ENCODE measurements around the gene ELN.

ELN gene

DNA sequence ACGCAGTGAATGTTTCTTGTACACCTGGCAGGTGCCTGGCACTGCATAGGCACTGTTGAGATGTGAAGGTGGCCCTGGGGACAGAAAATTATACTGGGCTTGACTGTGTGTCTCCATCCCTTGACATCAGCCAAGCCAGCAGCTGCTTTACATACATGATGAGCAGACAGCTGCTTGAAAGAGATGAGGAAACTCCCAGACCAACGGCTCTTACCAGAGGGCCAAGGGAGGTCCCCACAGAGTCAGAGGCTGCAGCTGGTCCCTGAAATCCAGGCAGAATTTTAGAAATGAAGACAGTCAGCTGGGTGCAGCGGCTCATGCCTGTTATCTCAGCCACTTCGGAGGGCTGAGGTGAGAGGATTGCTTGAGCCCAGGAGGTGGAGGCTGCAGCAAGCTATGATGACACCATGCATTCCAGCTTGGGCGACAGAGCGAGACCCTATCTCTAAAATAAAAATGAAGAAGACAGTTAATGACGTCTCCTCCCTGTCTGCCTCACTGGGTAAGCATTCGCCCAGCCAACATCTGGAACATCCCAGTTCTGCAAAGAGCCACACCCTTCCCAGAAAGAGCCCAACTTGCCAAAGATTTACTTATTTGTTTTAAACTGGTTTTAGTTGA lies 73.2 kb downstream of the ELN start:
- no peak overlapping the region for H4K5ac ChIP-seq (ENCODE audit: low read length)
- no CpG with 5 or more reads among the region's 8 CpGs for WGBS (ENCODE audit: extremely low coverage, insufficient coverage, low lambda C conversion rate)

DNA sequence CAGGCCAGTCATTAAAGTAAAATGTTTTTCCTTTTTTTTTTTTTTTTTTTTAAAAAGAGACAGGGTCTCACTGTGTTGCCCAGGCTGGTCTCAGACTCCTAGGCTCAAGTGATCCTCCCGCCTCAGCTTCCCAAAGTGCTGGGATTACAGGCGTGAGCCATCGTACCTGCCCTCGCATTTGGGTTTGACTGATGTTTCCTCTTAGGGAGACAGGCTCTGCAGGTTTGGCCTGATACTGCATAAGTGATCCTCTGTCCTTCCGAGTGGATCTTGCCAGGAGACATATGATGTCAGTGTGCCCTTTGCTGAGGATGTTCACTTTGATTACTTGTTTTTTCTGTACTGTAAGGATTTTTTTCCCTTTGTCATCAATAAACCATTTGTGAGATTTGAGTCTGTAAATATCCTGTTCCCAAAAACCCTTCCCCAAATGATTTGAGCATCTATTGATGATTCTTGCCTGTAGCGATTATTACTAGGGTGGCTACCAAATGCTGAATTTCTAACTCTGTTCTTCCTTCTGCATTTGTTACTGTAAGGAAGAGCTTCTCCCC lies 75.3 kb downstream of the ELN start:
- no peak overlapping the region for H2BK120ac ChIP-seq (ENCODE audit: low read depth, low read length)
- H3K27me3 ChIP-seq (ENCODE audit: insufficient read depth, low read length, poor library complexity), result no peaks in the 10 kb centered on the region
- no peak overlapping the region for H4K5ac ChIP-seq (ENCODE audit: low read length)
- H3K36me3 ChIP-seq (ENCODE audit: control insufficient read depth, insufficient read depth, low read length), result peaks cover 5% of the 10 kb centered on the region
- H3K27ac ChIP-seq (ENCODE audit: low read depth, low read length), result no peak overlapping the region
- WGBS (ENCODE audit: extremely low coverage, insufficient coverage, low lambda C conversion rate), result no CpG with 5 or more reads among the region's 6 CpGs
- DNase-seq, result no peak
- H3K23ac ChIP-seq (ENCODE audit: low read length), result no peak overlapping the region
- H3K4ac ChIP-seq (ENCODE audit: low read depth, low read length), result no peak overlapping the region
- H3K4me2 ChIP-seq (ENCODE audit: low read length), result no peak overlapping the region
- no peak overlapping the region for H2BK15ac ChIP-seq (replicated peaks; ENCODE audit: low read depth)
- no peak overlapping the region for H3K56ac ChIP-seq (ENCODE audit: low read length)
- no peaks in the 10 kb centered on the region for H3K79me1 ChIP-seq (ENCODE audit: low read length)
- no peaks in the 10 kb centered on the region for H3K79me2 ChIP-seq (ENCODE audit: control insufficient read depth, insufficient read depth, low read length)
- H3K18ac ChIP-seq (ENCODE audit: low read length), result no peak overlapping the region
- H3K9ac ChIP-seq (ENCODE audit: low read length), result no peak overlapping the region
- no peaks in the 10 kb centered on the region for H3K4me1 ChIP-seq (ENCODE audit: control insufficient read depth, low read depth, low read length)
- H2BK5ac ChIP-seq (ENCODE audit: low read length), result no peak overlapping the region
- H4K8ac ChIP-seq (ENCODE audit: low read depth, low read length), result no peak overlapping the region
- H2AK5ac ChIP-seq (ENCODE audit: low read length), result no peak overlapping the region
- H3K4me3 ChIP-seq (ENCODE audit: low read length), result no peak overlapping the region

More for the DNA sequence above, 73.2 kb downstream of the ELN start:
- Histone ChIP-seq H3K79me2 (ENCODE audit: control insufficient read depth, insufficient read depth, low read length) (no peaks in the 10 kb centered on the region), H2AK5ac (ENCODE audit: low read length) (no peak overlapping the region), H2BK120ac (ENCODE audit: low read depth, low read length) (no peak overlapping the region), H3K4ac (ENCODE audit: low read depth, low read length) (no peak overlapping the region), H4K8ac (ENCODE audit: low read depth, low read length) (no peak overlapping the region), H3K27ac (ENCODE audit: low read depth, low read length) (no peak overlapping the region), H3K9ac (ENCODE audit: low read length) (no peak overlapping the region), H3K36me3 (ENCODE audit: control insufficient read depth, insufficient read depth, low read length) (peaks cover 5% of the 10 kb centered on the region), H3K18ac (ENCODE audit: low read length) (no peak overlapping the region), H3K56ac (ENCODE audit: low read length) (no peak overlapping the region), H2BK15ac (replicated peaks; ENCODE audit: low read depth) (no peak overlapping the region), H3K4me2 (ENCODE audit: low read length) (no peak overlapping the region), H2BK5ac (ENCODE audit: low read length) (no peak overlapping the region), H3K23ac (ENCODE audit: low read length) (no peak overlapping the region), H3K79me1 (ENCODE audit: low read length) (no peaks in the 10 kb centered on the region), H3K27me3 (ENCODE audit: insufficient read depth, low read length, poor library complexity) (no peaks in the 10 kb centered on the region), H3K4me3 (ENCODE audit: low read length) (no peak overlapping the region), H3K4me1 (ENCODE audit: control insufficient read depth, low read depth, low read length) (no peaks in the 10 kb centered on the region)
- no peak for DNase-seq

DNA sequence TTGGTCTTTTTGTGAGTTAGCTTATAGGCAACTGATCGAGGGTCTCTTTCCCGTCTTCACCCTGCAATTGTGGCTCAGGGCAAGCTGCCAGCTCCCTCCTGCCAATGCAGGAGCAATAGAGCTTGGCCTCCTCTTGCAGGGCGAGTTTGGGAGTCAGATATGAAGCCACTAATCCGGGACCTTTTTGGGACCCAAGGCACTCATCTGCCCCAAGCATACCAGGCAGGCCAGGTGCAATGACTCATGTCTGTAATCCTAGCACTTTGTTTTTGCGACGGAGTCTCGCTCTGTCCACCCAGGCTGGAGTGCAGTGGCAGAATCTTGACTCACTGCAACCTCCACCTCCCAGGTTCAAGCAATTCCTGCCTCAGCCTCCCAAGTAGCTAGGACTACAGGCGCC lies 76.7 kb downstream of the ELN start:
- no peaks in the 10 kb centered on the region for H3K27me3 ChIP-seq (ENCODE audit: insufficient read depth, low read length, poor library complexity)
- H3K4me1 ChIP-seq (ENCODE audit: control insufficient read depth, low read depth, low read length), result no peaks in the 10 kb centered on the region
- no peaks in the 10 kb centered on the region for H3K79me1 ChIP-seq (ENCODE audit: low read length)
- WGBS (ENCODE audit: extremely low coverage, insufficient coverage, low lambda C conversion rate), result no CpG with 5 or more reads among the region's 8 CpGs
- H3K4me3 ChIP-seq (ENCODE audit: low read length), result no peak overlapping the region
- H4K5ac ChIP-seq (ENCODE audit: low read length), result no peak overlapping the region
- H2BK120ac ChIP-seq (ENCODE audit: low read depth, low read length), result no peak overlapping the region
- no peak overlapping the region for H2AK5ac ChIP-seq (ENCODE audit: low read length)
- no peak overlapping the region for H3K9ac ChIP-seq (ENCODE audit: low read length)
- no peak overlapping the region for H3K4me2 ChIP-seq (ENCODE audit: low read length)
- no peak overlapping the region for H3K23ac ChIP-seq (ENCODE audit: low read length)
- no peak overlapping the region for H3K4ac ChIP-seq (ENCODE audit: low read depth, low read length)
- H4K8ac ChIP-seq (ENCODE audit: low read depth, low read length), result no peak overlapping the region
- H3K27ac ChIP-seq (ENCODE audit: low read depth, low read length), result no peak overlapping the region
- H3K36me3 ChIP-seq (ENCODE audit: control insufficient read depth, insufficient read depth, low read length), result peaks cover 7% of the 10 kb centered on the region
- H3K18ac ChIP-seq (ENCODE audit: low read length), result no peak overlapping the region
- no peak overlapping the region for H2BK5ac ChIP-seq (ENCODE audit: low read length)
- H3K79me2 ChIP-seq (ENCODE audit: control insufficient read depth, insufficient read depth, low read length), result no peaks in the 10 kb centered on the region
- no peak overlapping the region for H2BK15ac ChIP-seq (replicated peaks; ENCODE audit: low read depth)
- no peak overlapping the region for H3K56ac ChIP-seq (ENCODE audit: low read length)
- DNase-seq, result no peak

DNA sequence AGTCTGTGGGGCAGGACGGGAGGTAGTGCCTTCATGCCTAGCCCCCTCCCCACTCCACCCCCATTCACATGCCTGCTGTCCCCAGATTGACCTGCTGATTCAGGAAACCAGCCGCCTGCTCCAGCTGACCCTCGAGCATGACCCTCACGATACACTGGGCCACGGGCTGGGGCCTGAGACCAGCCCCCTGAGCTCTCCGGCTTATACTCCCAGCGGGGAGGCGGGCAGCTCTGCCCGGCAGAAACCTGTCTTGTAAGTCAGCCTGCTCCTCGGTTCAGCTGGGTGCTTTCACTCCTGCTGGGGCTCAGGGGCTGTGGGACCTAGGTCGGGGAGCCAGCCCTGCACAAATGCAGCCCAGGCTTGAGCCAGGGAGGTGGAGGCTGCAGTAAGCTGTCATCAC lies 78.0 kb downstream of the ELN start:
- H3K4me2 ChIP-seq (ENCODE audit: low read length), result no peak overlapping the region
- no peak for DNase-seq
- H3K4me1 ChIP-seq (ENCODE audit: control insufficient read depth, low read depth, low read length), result no peaks in the 10 kb centered on the region
- H3K56ac ChIP-seq (ENCODE audit: low read length), result no peak overlapping the region
- H2BK15ac ChIP-seq (replicated peaks; ENCODE audit: low read depth), result no peak overlapping the region
- H3K79me2 ChIP-seq (ENCODE audit: control insufficient read depth, insufficient read depth, low read length), result no peaks in the 10 kb centered on the region
- no peak overlapping the region for H3K9ac ChIP-seq (ENCODE audit: low read length)
- H3K18ac ChIP-seq (ENCODE audit: low read length), result no peak overlapping the region
- H3K36me3 ChIP-seq (ENCODE audit: control insufficient read depth, insufficient read depth, low read length), result peaks cover 9% of the 10 kb centered on the region
- H3K4me3 ChIP-seq (ENCODE audit: low read length), result no peak overlapping the region
- H3K23ac ChIP-seq (ENCODE audit: low read length), result no peak overlapping the region
- H3K79me1 ChIP-seq (ENCODE audit: low read length), result no peaks in the 10 kb centered on the region
- no peak overlapping the region for H4K8ac ChIP-seq (ENCODE audit: low read depth, low read length)
- WGBS (ENCODE audit: extremely low coverage, insufficient coverage, low lambda C conversion rate), result no CpG with 5 or more reads among the region's 11 CpGs
- H2BK120ac ChIP-seq (ENCODE audit: low read depth, low read length), result no peak overlapping the region
- H2AK5ac ChIP-seq (ENCODE audit: low read length), result no peak overlapping the region
- no peaks in the 10 kb centered on the region for H3K27me3 ChIP-seq (ENCODE audit: insufficient read depth, low read length, poor library complexity)
- H4K5ac ChIP-seq (ENCODE audit: low read length), result no peak overlapping the region
- H2BK5ac ChIP-seq (ENCODE audit: low read length), result no peak overlapping the region
- no peak overlapping the region for H3K4ac ChIP-seq (ENCODE audit: low read depth, low read length)
- no peak overlapping the region for H3K27ac ChIP-seq (ENCODE audit: low read depth, low read length)

DNA sequence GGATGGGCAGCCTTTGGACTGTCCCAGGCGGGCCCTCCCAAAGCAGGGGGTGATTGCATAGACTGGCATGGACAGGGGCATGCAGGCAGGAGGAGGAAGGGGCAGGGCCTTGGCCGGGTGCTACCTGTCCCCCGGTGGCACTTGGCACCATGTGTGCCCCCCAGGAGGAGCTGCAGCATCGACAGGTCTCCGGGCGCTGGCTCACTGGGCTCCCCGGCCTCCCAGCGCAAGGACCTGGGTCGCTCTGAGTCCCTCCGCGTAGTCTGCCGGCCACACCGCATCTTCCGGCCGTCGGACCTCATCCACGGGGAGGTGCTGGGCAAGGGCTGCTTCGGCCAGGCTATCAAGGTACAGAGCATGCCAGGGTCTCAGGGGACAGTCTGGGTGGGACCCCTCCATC lies 78.9 kb downstream of the ELN start:
- Histone ChIP-seq H3K4ac (ENCODE audit: low read depth, low read length) (no peak overlapping the region), H3K27me3 (ENCODE audit: insufficient read depth, low read length, poor library complexity) (no peaks in the 10 kb centered on the region), H2BK15ac (replicated peaks; ENCODE audit: low read depth) (no peak overlapping the region), H3K4me3 (ENCODE audit: low read length) (no peak overlapping the region), H3K9ac (ENCODE audit: low read length) (no peak overlapping the region), H3K4me1 (ENCODE audit: control insufficient read depth, low read depth, low read length) (no peaks in the 10 kb centered on the region), H2BK5ac (ENCODE audit: low read length) (no peak overlapping the region), H4K5ac (ENCODE audit: low read length) (no peak overlapping the region), H3K4me2 (ENCODE audit: low read length) (no peak overlapping the region), H2AK5ac (ENCODE audit: low read length) (no peak overlapping the region), H2BK120ac (ENCODE audit: low read depth, low read length) (no peak overlapping the region), H3K79me2 (ENCODE audit: control insufficient read depth, insufficient read depth, low read length) (no peaks in the 10 kb centered on the region), H3K23ac (ENCODE audit: low read length) (no peak overlapping the region), H3K56ac (ENCODE audit: low read length) (no peak overlapping the region), H4K8ac (ENCODE audit: low read depth, low read length) (no peak overlapping the region), H3K36me3 (ENCODE audit: control insufficient read depth, insufficient read depth, low read length) (peaks cover 9% of the 10 kb centered on the region), H3K27ac (ENCODE audit: low read depth, low read length) (no peak overlapping the region), H3K18ac (ENCODE audit: low read length) (no peak overlapping the region), H3K79me1 (ENCODE audit: low read length) (no peaks in the 10 kb centered on the region)
- DNase-seq, result no peak
- WGBS (ENCODE audit: extremely low coverage, insufficient coverage, low lambda C conversion rate), result no CpG with 5 or more reads among the region's 18 CpGs

DNA sequence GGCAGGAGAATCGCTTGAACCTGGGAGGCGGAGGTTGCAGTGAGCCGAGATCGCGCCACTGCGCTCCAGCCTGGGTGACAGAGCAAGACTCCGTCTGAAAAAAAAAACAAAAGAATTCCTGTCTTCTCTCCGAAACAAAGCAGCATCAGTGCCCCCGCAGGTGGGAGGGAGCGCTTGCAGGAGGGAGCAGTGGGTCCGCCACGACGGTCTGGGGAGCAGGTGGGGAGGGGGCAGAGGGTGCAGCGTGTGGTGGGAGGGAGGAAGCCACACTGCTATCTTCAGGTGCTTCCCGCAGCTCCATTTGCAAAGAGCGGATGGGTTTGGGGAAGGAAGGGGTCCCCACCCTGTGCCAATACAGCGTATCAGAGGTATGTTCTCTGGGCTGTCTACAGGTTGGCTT lies 87.4 kb downstream of the ELN start:
- Histone ChIP-seq H3K18ac (ENCODE audit: low read length) (no peak overlapping the region), H3K23ac (ENCODE audit: low read length) (no peak overlapping the region), H2BK5ac (ENCODE audit: low read length) (no peak overlapping the region), H3K4me1 (ENCODE audit: control insufficient read depth, low read depth, low read length) (no peaks in the 10 kb centered on the region), H3K4ac (ENCODE audit: low read depth, low read length) (no peak overlapping the region), H3K79me1 (ENCODE audit: low read length) (no peaks in the 10 kb centered on the region), H3K56ac (ENCODE audit: low read length) (no peak overlapping the region), H3K27ac (ENCODE audit: low read depth, low read length) (no peak overlapping the region), H3K4me3 (ENCODE audit: low read length) (no peak overlapping the region), H3K79me2 (ENCODE audit: control insufficient read depth, insufficient read depth, low read length) (no peaks in the 10 kb centered on the region), H4K5ac (ENCODE audit: low read length) (no peak overlapping the region), H3K4me2 (ENCODE audit: low read length) (no peak overlapping the region), H3K27me3 (ENCODE audit: insufficient read depth, low read length, poor library complexity) (no peaks in the 10 kb centered on the region), H2BK120ac (ENCODE audit: low read depth, low read length) (no peak overlapping the region), H2BK15ac (replicated peaks; ENCODE audit: low read depth) (no peak overlapping the region), H3K36me3 (ENCODE audit: control insufficient read depth, insufficient read depth, low read length) (peaks cover 7% of the 10 kb centered on the region), H2AK5ac (ENCODE audit: low read length) (no peak overlapping the region), H3K9ac (ENCODE audit: low read length) (no peak overlapping the region), H4K8ac (ENCODE audit: low read depth, low read length) (no peak overlapping the region)
- no CpG with 5 or more reads among the region's 17 CpGs for WGBS (ENCODE audit: extremely low coverage, insufficient coverage, low lambda C conversion rate)
- DNase-seq, result peak; percentile 76

Data from mesendoderm (in vitro differentiated cells).